ENCODE results near the gene USP31.
A peak's percentile ranks its signal among the peaks of the same experiment; 100 is the strongest.

USP31 gene

GRCh38 chr16:23149267-23149992 is at the start of gene USP31:
Gene USP31, minus strand, starts transcription at chr16:23149452. Its CDS starts 182 bp downstream, at chr16:23149270.
- peak; percentile 80 to 83 for DNase-seq (ENCODE audit: low read depth in 2 of 2)

GRCh38 chr16:23196539-23196938 is 47.3 kb upstream of the USP31 start:
- DNase-seq (ENCODE audit: low read depth in 2 of 2): no peak

GRCh38 chr16:23195366-23195978 is 46.2 kb upstream of the USP31 start:
- DNase-seq (ENCODE audit: low read depth in 2 of 2): no peak

- DNase-seq (ENCODE audit: low read depth in 2 of 2): no peak
Observed at GRCh38 chr16:23194497-23195221, 45.4 kb upstream of the USP31 start.

GRCh38 chr16:23188911-23189310 is 39.7 kb upstream of the USP31 start:
- DNase-seq (ENCODE audit: low read depth in 2 of 2): no peak

GRCh38 chr16:23187341-23187740 is 38.1 kb upstream of the USP31 start:
- no peak for DNase-seq (ENCODE audit: low read depth in 2 of 2)

GRCh38 chr16:23186171-23186570 is 36.9 kb upstream of the USP31 start:
- no peak for DNase-seq (ENCODE audit: low read depth in 2 of 2)

GRCh38 chr16:23185656-23186055 is 36.4 kb upstream of the USP31 start:
- no peak for DNase-seq (ENCODE audit: low read depth in 2 of 2)

GRCh38 chr16:23183543-23183862 is 34.3 kb upstream of the USP31 start:
- no peak for DNase-seq (ENCODE audit: low read depth in 2 of 2)

- no peak for DNase-seq (ENCODE audit: low read depth in 2 of 2)
Observed at GRCh38 chr16:23182679-23183542, 33.7 kb upstream of the USP31 start, which contains the start of gene SCNN1G. Gene SCNN1G, plus strand, starts transcription at chr16:23182745. Its CDS starts 3,527 bp downstream, at chr16:23186272.

- DNase-seq (ENCODE audit: low read depth in 2 of 2): peak; percentile 11 to 24
Observed at GRCh38 chr16:23182206-23182678, 33.0 kb upstream of the USP31 start.

GRCh38 chr16:23181506-23181905 is 32.3 kb upstream of the USP31 start:
- no peak for DNase-seq (ENCODE audit: low read depth in 2 of 2)

GRCh38 chr16:23175651-23176050 is 26.4 kb upstream of the USP31 start:
- no peak for DNase-seq (ENCODE audit: low read depth in 2 of 2)

GRCh38 chr16:23174622-23175021 is 25.4 kb upstream of the USP31 start:
- no peak for DNase-seq (ENCODE audit: low read depth in 2 of 2)

GRCh38 chr16:23172994-23173393 is 23.7 kb upstream of the USP31 start:
- no peak for DNase-seq (ENCODE audit: low read depth in 2 of 2)

GRCh38 chr16:23172583-23172982 is 23.3 kb upstream of the USP31 start:
- DNase-seq (ENCODE audit: low read depth in 2 of 2): no peak

- no peak for DNase-seq (ENCODE audit: low read depth in 2 of 2)
Observed at GRCh38 chr16:23164736-23165135, 15.5 kb upstream of the USP31 start.

GRCh38 chr16:23163921-23164320 is 14.7 kb upstream of the USP31 start:
- no peak for DNase-seq (ENCODE audit: low read depth in 2 of 2)

- DNase-seq (ENCODE audit: low read depth in 2 of 2): no peak
Observed at GRCh38 chr16:23160574-23160973, 11.3 kb upstream of the USP31 start.

GRCh38 chr16:23160082-23160481 is 10.8 kb upstream of the USP31 start:
- DNase-seq (ENCODE audit: low read depth in 2 of 2): no peak

GRCh38 chr16:23158114-23158513 is 8.9 kb upstream of the USP31 start:
- no peak for DNase-seq (ENCODE audit: low read depth in 2 of 2)

GRCh38 chr16:23156946-23157460 is 7.8 kb upstream of the USP31 start:
- no peak for DNase-seq (ENCODE audit: low read depth in 2 of 2)
